Measurements from ENCODE around the gene SYNE1. TPM values are rescaled to one million over a fixed set of nuclear protein-coding genes. Genes with fewer than 3 reads are reported as not detected.
A peak's percentile ranks its signal among the peaks of the same experiment; 100 is the strongest.
"Not testable (repeated sequence)": the region's sequence is repeated elsewhere in the genome, so short reads cannot be mapped to it uniquely, and the experiment has no call there.

Gene SYNE1
- total and polyA plus RNA-seq, 2 experiments from 2014 or later = 14.6 to 83.9 TPM

GRCh38 chr6:152572338-152573088 lies 64.6 kb downstream of the SYNE1 start:
- H3K9me3 ChIP-seq (ENCODE audit: low read depth) = no peaks in the 10 kb centered on the region
- H3K27ac ChIP-seq = no peak overlapping the region
- peak in 1 of 2 donors; percentile 43 for DNase-seq (ENCODE audit: low read depth in 1 of 2, low spot score in 1 of 2)
- H3K4me1 ChIP-seq (ENCODE audit: low read depth) = no peaks in the 10 kb centered on the region
- no peak overlapping the region for H3K4me3 ChIP-seq
- no peaks in the 10 kb centered on the region for H3K27me3 ChIP-seq
- H3K36me3 ChIP-seq = no peaks in the 10 kb centered on the region
- no peak for TF ChIP-seq CTCF (IDR thresholded peaks at IDR 0.05; ENCODE audit: low read depth, low read length)

DNA sequence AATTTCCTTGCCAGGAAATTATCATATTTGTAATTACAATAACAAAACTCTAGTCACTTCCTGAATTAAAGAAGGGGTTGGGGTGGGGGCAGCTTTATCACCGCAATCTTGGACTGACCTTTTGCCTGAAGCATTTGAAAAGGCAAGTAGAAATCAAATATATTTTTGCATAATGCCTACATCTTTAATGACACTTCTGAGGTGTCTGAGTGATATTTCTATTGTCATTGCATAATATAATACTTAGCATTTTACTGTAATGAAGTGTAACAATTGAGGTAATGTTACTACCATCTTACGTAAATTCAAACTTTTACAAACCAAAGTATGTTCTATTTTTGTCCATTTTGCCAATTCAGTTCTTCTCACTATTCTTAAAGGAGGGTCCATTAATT lies 65.2 kb downstream of the SYNE1 start:
- no peak overlapping the region for H3K4me3 ChIP-seq
- H3K4me1 ChIP-seq (ENCODE audit: low read depth) = no peaks in the 10 kb centered on the region
- no peak for TF ChIP-seq CTCF (IDR thresholded peaks at IDR 0.05; ENCODE audit: low read depth, low read length)
- H3K27ac ChIP-seq = no peak overlapping the region
- H3K27me3 ChIP-seq = no peaks in the 10 kb centered on the region
- H3K36me3 ChIP-seq = no peaks in the 10 kb centered on the region
- H3K9me3 ChIP-seq (ENCODE audit: low read depth) = no peaks in the 10 kb centered on the region
- DNase-seq (ENCODE audit: low read depth in 1 of 2, low spot score in 1 of 2) = no peak

- H3K27me3 ChIP-seq = no peaks in the 10 kb centered on the region
- H3K9me3 ChIP-seq (ENCODE audit: low read depth) = no peaks in the 10 kb centered on the region
- DNase-seq (ENCODE audit: low read depth in 1 of 2, low spot score in 1 of 2) = peak in 1 of 2 donors; percentile 72
- H3K4me1 ChIP-seq (ENCODE audit: low read depth) = no peaks in the 10 kb centered on the region
- H3K36me3 ChIP-seq = no peaks in the 10 kb centered on the region
- no peak overlapping the region for H3K27ac ChIP-seq
- no peak overlapping the region for H3K4me3 ChIP-seq
- no peak for TF ChIP-seq CTCF (IDR thresholded peaks at IDR 0.05; ENCODE audit: low read depth, low read length)
Observed at GRCh38 chr6:152571089-152571488, 66.1 kb downstream of the SYNE1 start.

DNA sequence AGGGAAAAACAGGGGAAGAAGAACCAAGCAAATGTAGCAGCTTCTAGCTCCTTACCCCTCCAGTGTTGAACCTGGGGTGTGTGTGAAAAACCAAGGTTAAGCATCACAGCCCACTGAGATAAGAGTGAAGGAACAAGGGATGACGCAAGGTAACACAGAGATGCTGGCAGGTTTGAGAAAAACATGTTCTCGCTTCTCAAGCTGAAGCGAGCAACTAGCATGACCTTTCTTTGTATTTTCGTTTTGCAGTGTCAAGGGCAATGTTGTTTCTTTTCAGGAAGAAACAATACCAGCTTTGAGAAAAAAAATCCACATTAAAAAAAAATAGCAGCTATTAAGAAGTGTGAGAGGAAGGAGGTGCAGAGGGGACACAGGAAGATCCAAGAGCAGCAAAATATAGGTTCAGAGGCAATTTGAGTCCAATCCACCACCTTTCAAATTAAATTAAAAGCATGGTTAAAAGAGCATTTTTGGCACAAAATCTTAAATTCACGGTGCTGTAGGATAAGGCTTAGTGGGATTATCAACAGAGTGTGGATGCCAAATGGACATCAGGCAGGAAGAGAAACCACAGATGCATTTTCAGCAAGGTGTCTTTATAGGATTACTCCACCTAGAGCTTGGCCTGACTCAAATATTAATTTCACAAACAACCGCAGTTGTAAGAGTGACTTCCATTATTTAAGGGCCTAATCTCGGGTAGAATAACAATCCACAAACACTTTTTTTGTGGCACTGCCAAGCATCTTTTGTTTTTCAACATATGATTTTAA lies 70.9 kb downstream of the SYNE1 start:
- no peak overlapping the region for H3K4me3 ChIP-seq
- H3K27ac ChIP-seq = no peak overlapping the region
- H3K36me3 ChIP-seq = no peaks in the 10 kb centered on the region
- TF ChIP-seq CTCF (IDR thresholded peaks at IDR 0.05; ENCODE audit: low read depth, low read length) = no peak
- H3K9me3 ChIP-seq (ENCODE audit: low read depth) = no peaks in the 10 kb centered on the region
- DNase-seq (ENCODE audit: low read depth in 1 of 2, low spot score in 1 of 2) = peak in 1 of 2 donors; percentile 55
- H3K4me1 ChIP-seq (ENCODE audit: low read depth) = no peaks in the 10 kb centered on the region
- no peaks in the 10 kb centered on the region for H3K27me3 ChIP-seq

DNA sequence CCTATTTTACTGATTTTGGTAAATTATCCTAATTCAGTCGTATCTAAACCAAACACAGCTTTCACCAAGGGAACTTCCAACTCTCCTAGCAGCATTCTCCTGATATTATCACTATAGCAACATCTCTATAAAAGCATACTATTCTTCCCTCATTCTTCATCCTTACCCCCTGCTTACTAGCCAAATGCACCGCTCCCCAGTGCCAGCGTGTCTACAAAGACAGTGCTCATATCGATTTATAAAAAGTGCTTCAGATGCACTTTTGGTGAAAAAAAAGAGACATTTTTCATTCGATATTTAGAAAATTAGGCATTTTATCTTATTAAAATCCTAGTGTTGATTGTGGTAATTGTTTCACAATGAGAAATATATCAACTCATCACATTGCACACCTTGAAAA lies 74.0 kb downstream of the SYNE1 start:
- no peak for TF ChIP-seq CTCF (IDR thresholded peaks at IDR 0.05; ENCODE audit: low read depth, low read length)
- no peak for DNase-seq (ENCODE audit: low read depth in 1 of 2, low spot score in 1 of 2)
- Histone ChIP-seq H3K4me3 (no peak overlapping the region), H3K9me3 (ENCODE audit: low read depth) (no peaks in the 10 kb centered on the region), H3K36me3 (no peaks in the 10 kb centered on the region), H3K4me1 (ENCODE audit: low read depth) (no peaks in the 10 kb centered on the region), H3K27me3 (no peaks in the 10 kb centered on the region), H3K27ac (no peak overlapping the region)

GRCh38 chr6:152558798-152559197 lies 78.4 kb downstream of the SYNE1 start:
- not testable (repeated sequence) for H3K27me3 ChIP-seq; H3K4me1 ChIP-seq (ENCODE audit: low read depth); DNase-seq (ENCODE audit: low read depth in 1 of 2, low spot score in 1 of 2); H3K27ac ChIP-seq; H3K9me3 ChIP-seq (ENCODE audit: low read depth); H3K36me3 ChIP-seq; H3K4me3 ChIP-seq

Measured in cardiac muscle cell (in vitro differentiated cells and primary cell).